ENCODE data around the gene ZNF516.

The ZNF516 gene

GRCh38 chr18:76373297-76373696, 121.7 kb downstream of the ZNF516 start:
- H3K27me3 ChIP-seq (ENCODE audit: insufficient read depth, low read length) = no peaks in the 10 kb centered on the region
- no peaks in the 10 kb centered on the region; the same call in 1 of the 2 replicates for H3K36me3 ChIP-seq (ENCODE audit: insufficient read depth, low read length)
- no peak overlapping the region for H3K4me2 ChIP-seq (ENCODE audit: low read length)

GRCh38 chr18:76371301-76372203, 123.5 kb downstream of the ZNF516 start:
- Histone ChIP-seq H3K36me3 (ENCODE audit: insufficient read depth, low read length) (no peaks in the 10 kb centered on the region), H3K4me1 (ENCODE audit: insufficient read depth, low read length, severe bottlenecking) (peaks cover 6% of the 10 kb centered on the region), H2AFZ (ENCODE audit: low read length) (no peak overlapping the region), H3K4me3 (ENCODE audit: low read depth, low read length, poor library complexity, severe bottlenecking) (no peak overlapping the region), H3K9me3 (ENCODE audit: low read length) (no peaks in the 10 kb centered on the region), H3F3A (ENCODE audit: insufficient read depth, low read length) (no peaks in the 10 kb centered on the region), H3K27ac (ENCODE audit: low read depth, low read length, poor library complexity, severe bottlenecking) (no peak overlapping the region), H3K79me2 (ENCODE audit: insufficient read depth, low read length) (no peaks in the 10 kb centered on the region), H3K9me2 (ENCODE audit: low read depth, low read length) (no peaks in the 10 kb centered on the region), H4K20me1 (ENCODE audit: insufficient read depth, low read length) (no peaks in the 10 kb centered on the region), H3K4me2 (ENCODE audit: low read length) (no peak overlapping the region), H3K9ac (ENCODE audit: low read length) (no peak overlapping the region), H3K27me3 (ENCODE audit: insufficient read depth, low read length) (no peaks in the 10 kb centered on the region)
- no peak for TF ChIP-seq EZH2 (IDR thresholded peaks at IDR 0.05; ENCODE audit: borderline replicate concordance, low read length)
- no peak for TF ChIP-seq CTCF (IDR thresholded peaks at IDR 0.05; ENCODE audit: low read length)

More at GRCh38 chr18:76373297-76373696, 121.7 kb downstream of the ZNF516 start:
- no peak overlapping the region for H3K9ac ChIP-seq (ENCODE audit: low read length)
- no peaks in the 10 kb centered on the region for H3K9me2 ChIP-seq (ENCODE audit: low read depth, low read length)
- H3K9me3 ChIP-seq (ENCODE audit: low read length) = no peaks in the 10 kb centered on the region
- no peak overlapping the region for H2AFZ ChIP-seq (ENCODE audit: low read length)
- TF ChIP-seq EZH2 (IDR thresholded peaks at IDR 0.05; ENCODE audit: borderline replicate concordance, low read length) (no peak), CTCF (IDR thresholded peaks at IDR 0.05; ENCODE audit: low read length) (no peak)
- no peak overlapping the region for H3K4me3 ChIP-seq (ENCODE audit: low read depth, low read length, poor library complexity, severe bottlenecking)
- H3F3A ChIP-seq (ENCODE audit: insufficient read depth, low read length) = no peaks in the 10 kb centered on the region
- no peak overlapping the region for H3K27ac ChIP-seq (ENCODE audit: low read depth, low read length, poor library complexity, severe bottlenecking)
- no peaks in the 10 kb centered on the region for H3K79me2 ChIP-seq (ENCODE audit: insufficient read depth, low read length)
- H3K4me1 ChIP-seq (ENCODE audit: insufficient read depth, low read length, severe bottlenecking) = peaks cover 6% of the 10 kb centered on the region
- H4K20me1 ChIP-seq (ENCODE audit: insufficient read depth, low read length) = no peaks in the 10 kb centered on the region

- no peaks in the 10 kb centered on the region for H4K20me1 ChIP-seq (ENCODE audit: insufficient read depth, low read length)
- no peaks in the 10 kb centered on the region for H3F3A ChIP-seq (ENCODE audit: insufficient read depth, low read length)
- H3K4me1 ChIP-seq (ENCODE audit: insufficient read depth, low read length, severe bottlenecking) = peaks cover 6% of the 10 kb centered on the region
- H3K4me3 ChIP-seq (ENCODE audit: low read depth, low read length, poor library complexity, severe bottlenecking) = no peak overlapping the region
- H3K4me2 ChIP-seq (ENCODE audit: low read length) = no peak overlapping the region
- H3K79me2 ChIP-seq (ENCODE audit: insufficient read depth, low read length) = no peaks in the 10 kb centered on the region
- H3K9ac ChIP-seq (ENCODE audit: low read length) = no peak overlapping the region
- no peaks in the 10 kb centered on the region for H3K9me3 ChIP-seq (ENCODE audit: low read length)
- no peaks in the 10 kb centered on the region for H3K36me3 ChIP-seq (ENCODE audit: insufficient read depth, low read length)
- no peaks in the 10 kb centered on the region for H3K27me3 ChIP-seq (ENCODE audit: insufficient read depth, low read length)
- H2AFZ ChIP-seq (ENCODE audit: low read length) = no peak overlapping the region
- H3K27ac ChIP-seq (ENCODE audit: low read depth, low read length, poor library complexity, severe bottlenecking) = no peak overlapping the region
- no peaks in the 10 kb centered on the region for H3K9me2 ChIP-seq (ENCODE audit: low read depth, low read length)
- TF ChIP-seq EZH2 (IDR thresholded peaks at IDR 0.05; ENCODE audit: borderline replicate concordance, low read length) = no peak
- TF ChIP-seq CTCF (IDR thresholded peaks at IDR 0.05; ENCODE audit: low read length) = no peak
Measured at GRCh38 chr18:76370686-76371085, 124.4 kb downstream of the ZNF516 start.

Measured in OCI-LY1 (cell line).